ENCODE results near the gene DCBLD1. TPM values are rescaled to one million over a fixed set of nuclear protein-coding genes. Genes with fewer than 3 reads are reported as not detected.

Gene DCBLD1
- total and polyA plus RNA-seq, 9 of the 15 experiments (the other 6 are each of a cell fraction or from before 2014, with no cell fraction given) = 0.80 to 8.5 (median 6.8) TPM

DNA sequence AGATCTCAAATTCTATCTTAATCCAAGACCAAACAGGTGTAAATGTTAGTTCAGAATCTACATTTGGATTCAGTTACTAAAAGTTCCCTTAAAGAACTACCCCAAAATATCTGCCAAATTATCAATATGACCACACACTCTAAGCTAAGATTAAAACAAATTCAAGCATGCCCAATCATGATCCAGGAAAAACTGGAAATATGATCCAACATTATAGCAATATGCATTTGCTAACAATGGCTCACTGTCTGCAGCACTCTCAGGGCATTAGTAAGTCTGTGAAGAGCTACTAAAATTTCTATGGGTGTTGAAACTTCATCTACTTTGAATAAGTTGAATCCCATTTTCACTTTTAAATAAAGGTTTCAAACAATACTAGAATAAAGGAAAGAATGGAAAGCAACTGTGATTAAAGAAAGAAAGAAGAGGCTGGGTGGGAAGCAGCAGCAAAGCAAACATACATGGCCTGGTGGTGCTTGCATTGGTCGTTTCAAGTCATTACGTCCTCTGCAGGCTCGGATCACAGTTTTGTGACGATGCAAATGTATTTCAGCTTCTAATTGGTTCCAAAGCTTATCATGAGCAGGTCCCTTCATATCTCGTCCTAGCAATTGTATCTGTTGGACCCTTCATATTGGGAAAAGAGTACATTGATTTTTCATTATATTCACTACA, 90.7 kb downstream of the DCBLD1 start (continued):
- TF ChIP-seq ZSCAN29 (IDR thresholded peaks at IDR 0.05) (no peak), ZNF766 (CRISPR knock-in tag; conservative IDR thresholded peaks at IDR 0.05) (no peak)

DNA sequence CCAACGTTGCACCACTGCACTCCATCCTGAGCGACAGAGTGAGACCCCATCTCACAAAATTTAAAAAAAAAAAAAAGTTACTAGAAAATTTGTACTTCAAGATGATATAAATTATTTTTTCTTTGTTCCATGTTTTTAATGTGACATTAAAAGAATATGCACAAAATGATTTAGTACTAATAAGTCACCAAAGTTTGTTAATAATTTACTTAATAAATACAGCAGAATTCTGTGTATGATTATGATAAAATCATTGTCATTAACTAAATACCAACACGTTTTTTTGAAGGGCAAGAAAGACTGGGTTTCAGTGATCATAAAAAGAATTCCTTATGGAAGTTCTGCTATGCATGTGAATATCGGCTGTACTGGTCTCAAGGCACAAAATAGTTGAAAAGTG, 91.7 kb downstream of the DCBLD1 start:
- ChIA-PET CTCF (ENCODE audit: low intra/inter-chr PET ratio) (no interaction called here), POLR2A (interaction anchor here (0.6 kb wide), 1 partner anchor 11 kb away, joined by 3 read pairs; no protein-coding TSS in a partner anchor)
- ATAC-seq (no peak), DNase-seq (ENCODE audit: extremely low read depth in 1 of 4, low spot score in 3 of 4) (no peak), FAIRE-seq (no peak)
- in situ Hi-C loops (cut with MboI) (no loop called here), intact Hi-C loops (cut with micrococcal nuclease) (no loop called here)
- 77% methylated on average over 4 of the region's 4 CpGs for WGBS (ENCODE audit: insufficient coverage, low coverage, missing lambda C conversion rate)
- no peaks in the 10 kb centered on the region for H3K27me3 ChIP-seq (ENCODE audit: control insufficient read depth in 2 of 2, insufficient read depth in 2 of 2, low read length in 2 of 2)
- H3K4me2 ChIP-seq (ENCODE audit: insufficient read depth, low read length) = no peak overlapping the region
- no TSS peak for BruUV-seq (replicated peaks)
- no peak overlapping the region for H3K4me3 ChIP-seq
- TF ChIP-seq MAFG (tag; conservative IDR thresholded peaks at IDR 0.05) (no peak), POLR3G (IDR thresholded peaks at IDR 0.05; ENCODE audit: extremely low read depth, insufficient read length, insufficient replicate concordance) (no peak), DACH1 (IDR thresholded peaks at IDR 0.05; ENCODE audit: partially characterized antibody) (peak; percentile 91), ADNP (tag; IDR thresholded peaks at IDR 0.05) (no peak)
- H3K9me3 ChIP-seq (replicated peaks; ENCODE audit: control insufficient read depth, insufficient read depth, low read depth, low read length) = no peaks in the 10 kb centered on the region
- H4K20me1 ChIP-seq (replicated peaks; ENCODE audit: control insufficient read depth, insufficient read depth, low read length) = no peaks in the 10 kb centered on the region
- H3K9me1 ChIP-seq (ENCODE audit: control insufficient read depth, insufficient read depth, low read length) = no peaks in the 10 kb centered on the region
- peaks cover 82% of the 10 kb centered on the region for H3K36me3 ChIP-seq (ENCODE audit: control insufficient read depth, insufficient read depth, low read length)
- H3K79me2 ChIP-seq (ENCODE audit: control insufficient read depth, insufficient read depth, low read length) = 0 out of 3 replicates have a peak, but pooled peaks cover 1% of the 10 kb centered on the region
- no peak overlapping the region for H2AFZ ChIP-seq (ENCODE audit: low read depth, low read length)
- H3K4me1 ChIP-seq (replicated peaks in 1 of 2; ENCODE audit: control insufficient read depth in 2 of 2, insufficient read depth in 2 of 2, low read length in 2 of 2) = no peaks in the 10 kb centered on the region
- no peak overlapping the region for H3K27ac ChIP-seq (ENCODE audit: extremely low read depth, low read depth, low read length)
- no peak overlapping the region for H3K9ac ChIP-seq (ENCODE audit: insufficient read depth in 1 of 2, low read depth in 2 of 2, low read length in 2 of 2)
